Skeletal muscle cell (primary cell): ENCODE measurements around the gene CGB2.
"Not testable (repeated sequence)": the region's sequence is repeated elsewhere in the genome, so short reads cannot be mapped to it uniquely, and the experiment has no call there.

Source experiments
- DNase-seq: peaks from one replicate; pipeline ENCODE4 v3.0.0-alpha.2; 2010; ENCODE audit warnings: low read depth
- H3K4me3 ChIP-seq: 2 replicates; pipeline ENCODE4 v1.5.1; 2011; ENCODE audit warnings: low read depth, mild to moderate bottlenecking, control low read depth, low read length, moderate library complexity

Gene CGB2

GRCh38 chr19:49025599-49025998 is 6.1 kb upstream of the CGB2 start:
- DNase-seq, H3K4me3 ChIP-seq: not testable (repeated sequence)

GRCh38 chr19:49028686-49029085 is 3.0 kb upstream of the CGB2 start:
- DNase-seq, result not testable (repeated sequence)

DNA sequence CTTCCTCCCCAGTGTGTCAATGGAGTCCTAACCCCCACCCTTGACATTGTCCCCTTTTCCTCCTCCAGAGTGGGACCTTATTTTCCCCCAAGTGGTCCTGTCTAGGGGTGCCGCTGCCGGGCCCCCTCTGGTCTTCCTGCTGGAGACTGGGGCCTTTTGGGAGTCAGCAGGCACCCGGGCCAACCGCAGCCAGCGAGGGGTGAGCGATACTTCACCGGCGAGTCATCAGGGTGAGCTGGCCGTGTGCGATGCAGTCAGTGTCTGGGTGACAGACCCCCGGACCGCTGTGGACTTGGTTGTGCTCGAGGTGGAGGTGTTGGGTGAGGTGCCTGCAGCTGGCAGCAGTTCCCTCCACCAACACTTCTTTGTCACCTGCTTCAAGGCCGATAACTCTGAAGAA is 1.9 kb upstream of the CGB2 start:
- not testable (repeated sequence) for DNase-seq

More at GRCh38 chr19:49028686-49029085, 3.0 kb upstream of the CGB2 start:
- not testable (repeated sequence) for H3K4me3 ChIP-seq

GRCh38 chr19:49030323-49030722 is 1.4 kb upstream of the CGB2 start:
- not testable (repeated sequence) for DNase-seq, H3K4me3 ChIP-seq

More for the DNA sequence above, 1.9 kb upstream of the CGB2 start:
- H3K4me3 ChIP-seq, result not testable (repeated sequence)

- not testable (repeated sequence) for DNase-seq, H3K4me3 ChIP-seq
Measured at GRCh38 chr19:49036815-49037214, 5.1 kb downstream of the CGB2 start, which contains the start of gene CGB1. Gene CGB1 (minus strand): TSS chr19:49036895. CDS start chr19:49036711, 184 bp downstream.

- not testable (repeated sequence) for DNase-seq, H3K4me3 ChIP-seq
Measured at GRCh38 chr19:49038111-49038510, 6.4 kb downstream of the CGB2 start.

- DNase-seq, result not testable (repeated sequence)
Measured at GRCh38 chr19:49038557-49039276, 7.0 kb downstream of the CGB2 start.

DNA sequence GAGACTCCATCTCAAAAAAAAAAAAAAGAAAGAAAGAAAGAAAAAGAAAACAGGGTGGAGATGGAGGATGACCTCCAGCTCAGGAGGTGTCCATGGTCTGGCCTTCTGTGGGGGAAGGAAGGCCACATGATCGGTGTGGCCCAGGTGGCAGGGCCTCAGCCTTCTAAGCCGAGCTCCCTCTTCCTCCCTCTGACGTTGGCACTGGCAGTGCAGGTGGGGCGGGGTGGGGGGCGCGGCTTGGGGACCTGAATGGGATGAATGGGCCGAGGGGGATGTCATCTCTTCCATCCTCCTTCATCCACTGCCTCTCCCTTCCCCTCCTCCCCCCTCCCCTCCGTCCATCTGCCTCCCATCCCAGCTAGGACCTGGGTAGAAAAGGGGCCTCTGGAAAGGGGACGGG is 8.0 kb downstream of the CGB2 start:
- H3K4me3 ChIP-seq, DNase-seq: not testable (repeated sequence)

More at GRCh38 chr19:49038557-49039276, 7.0 kb downstream of the CGB2 start:
- not testable (repeated sequence) for H3K4me3 ChIP-seq

- DNase-seq, result no peak
- H3K4me3 ChIP-seq, result no peak overlapping the region
Measured at GRCh38 chr19:49042177-49042576, 10.5 kb downstream of the CGB2 start.

- not testable (repeated sequence) for H3K4me3 ChIP-seq, DNase-seq
Measured at GRCh38 chr19:49042666-49043065, 11.0 kb downstream of the CGB2 start.

DNA sequence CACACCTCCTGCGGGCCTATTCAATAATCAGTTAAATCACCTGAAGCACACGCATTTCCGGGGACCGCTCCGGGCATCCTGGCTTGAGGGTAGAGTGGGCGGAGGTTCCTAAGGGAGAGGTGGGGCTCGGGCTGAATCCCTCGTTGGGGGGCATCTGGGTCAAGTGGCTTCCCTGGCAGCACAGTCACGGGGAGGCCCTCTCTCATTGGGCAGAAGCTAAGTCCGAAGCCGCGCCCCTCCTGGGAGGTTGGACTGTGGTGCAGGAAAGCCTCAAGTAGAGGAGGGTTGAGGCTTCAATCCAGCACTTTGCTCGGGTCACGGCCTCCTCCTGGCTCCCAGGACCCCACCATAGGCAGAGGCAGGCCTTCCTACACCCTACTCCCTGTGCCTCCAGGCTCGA is 11.9 kb downstream of the CGB2 start, which contains the start of gene CGB5:
Gene CGB5, plus strand, starts transcription at position 301 of the 400 bp plus-strand sequence. CDS start 362 bp downstream, outside the sequence.
- not testable (repeated sequence) for DNase-seq, H3K4me3 ChIP-seq

DNA sequence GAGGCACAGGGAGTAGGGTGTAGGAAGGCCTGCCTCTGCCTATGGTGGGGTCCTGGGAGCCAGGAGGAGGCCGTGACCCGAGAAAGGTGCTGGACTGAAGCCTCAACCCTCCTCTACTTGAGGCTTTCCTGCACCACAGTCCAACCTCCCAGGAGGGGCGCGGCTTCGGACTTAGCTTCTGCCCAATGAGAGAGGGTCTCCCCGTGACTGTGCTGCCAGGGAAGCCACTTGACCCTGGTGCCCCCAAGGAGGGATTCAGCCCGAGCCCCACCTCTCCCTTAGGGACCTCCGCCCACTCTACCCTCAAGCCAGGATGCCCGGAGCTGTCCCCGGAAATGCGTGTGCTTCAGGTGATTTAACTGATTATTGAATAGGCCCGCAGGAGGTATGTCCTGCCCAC is 17.3 kb downstream of the CGB2 start, which contains the start of gene CGB8:
Gene CGB8, minus strand, starts transcription at position 101 of the 400 bp plus-strand sequence. CDS start 372 bp downstream, outside the sequence.
- not testable (repeated sequence) for H3K4me3 ChIP-seq, DNase-seq

GRCh38 chr19:49049834-49050233 is 18.1 kb downstream of the CGB2 start:
- H3K4me3 ChIP-seq, DNase-seq: not testable (repeated sequence)

DNA sequence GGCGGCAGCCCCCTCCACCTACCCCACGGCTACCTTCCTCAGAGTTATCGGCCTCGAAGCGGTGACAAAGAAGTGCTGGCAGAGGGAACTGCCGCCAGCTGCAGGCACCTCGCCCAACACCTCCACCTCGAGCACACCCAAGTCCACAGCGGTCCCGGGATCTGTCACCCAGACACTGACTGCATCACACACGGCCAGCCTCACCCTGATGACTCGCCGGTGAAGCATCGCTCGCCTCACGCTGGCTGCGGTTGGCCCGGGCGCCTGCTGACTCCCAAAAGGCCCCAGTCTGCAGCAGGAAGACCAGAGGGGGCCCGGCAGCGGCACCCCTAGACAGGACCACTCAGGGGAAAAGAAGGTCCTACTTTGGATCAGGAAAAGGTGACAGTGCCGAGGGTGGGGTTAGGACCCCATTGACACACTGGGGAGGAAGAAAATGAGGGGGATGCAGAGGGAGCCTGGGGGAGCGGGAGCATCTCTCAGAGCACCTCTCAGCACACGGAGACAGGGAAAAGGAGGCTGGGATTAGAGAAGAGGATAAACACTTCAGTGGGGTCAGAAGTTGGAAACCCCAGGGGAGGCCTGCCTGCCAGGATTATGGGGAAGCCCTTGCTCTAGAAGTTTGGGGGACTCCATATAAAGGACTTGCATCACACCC is 18.8 kb downstream of the CGB2 start:
- DNase-seq, H3K4me3 ChIP-seq: not testable (repeated sequence)

GRCh38 chr19:49056101-49056901 is 24.6 kb downstream of the CGB2 start:
- peak overlapping the region; percentile 58 for H3K4me3 ChIP-seq
- no peak for DNase-seq

DNA sequence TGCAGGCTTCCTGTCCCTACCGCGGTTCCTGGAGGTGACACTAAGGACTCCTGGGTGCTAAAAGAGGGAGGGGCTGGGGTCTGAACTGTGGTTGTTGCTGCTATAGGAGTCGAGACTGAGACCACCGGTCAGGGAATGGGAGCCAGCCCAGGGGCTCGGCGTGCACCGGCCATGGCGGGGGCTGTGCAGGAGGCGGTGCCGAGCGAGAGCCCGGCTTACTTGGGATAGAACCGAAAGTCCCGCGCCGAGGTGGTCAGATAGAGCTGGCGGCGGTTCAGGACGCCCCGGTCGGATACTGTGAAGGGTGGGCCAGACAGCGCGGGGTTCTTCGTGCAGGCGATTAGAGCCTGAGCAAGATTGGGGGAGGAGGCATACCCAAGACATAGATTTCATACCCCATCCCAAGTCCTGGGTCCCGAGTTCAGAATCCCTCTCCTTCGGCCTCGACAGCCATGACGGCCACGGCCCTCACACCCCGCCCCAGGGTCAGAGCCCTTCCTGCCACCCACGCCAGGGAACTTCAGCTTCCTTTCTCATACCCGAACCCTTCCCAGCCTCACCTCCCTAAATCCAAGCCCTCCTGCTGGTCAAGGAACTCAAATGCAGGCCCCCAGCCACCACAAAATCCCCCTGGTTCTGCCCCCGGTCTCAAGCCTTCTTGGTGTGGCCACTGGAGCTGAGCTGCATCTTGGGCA is 25.4 kb downstream of the CGB2 start:
- peak overlapping the region; percentile 58 for H3K4me3 ChIP-seq
- DNase-seq, result not testable (repeated sequence)

DNA sequence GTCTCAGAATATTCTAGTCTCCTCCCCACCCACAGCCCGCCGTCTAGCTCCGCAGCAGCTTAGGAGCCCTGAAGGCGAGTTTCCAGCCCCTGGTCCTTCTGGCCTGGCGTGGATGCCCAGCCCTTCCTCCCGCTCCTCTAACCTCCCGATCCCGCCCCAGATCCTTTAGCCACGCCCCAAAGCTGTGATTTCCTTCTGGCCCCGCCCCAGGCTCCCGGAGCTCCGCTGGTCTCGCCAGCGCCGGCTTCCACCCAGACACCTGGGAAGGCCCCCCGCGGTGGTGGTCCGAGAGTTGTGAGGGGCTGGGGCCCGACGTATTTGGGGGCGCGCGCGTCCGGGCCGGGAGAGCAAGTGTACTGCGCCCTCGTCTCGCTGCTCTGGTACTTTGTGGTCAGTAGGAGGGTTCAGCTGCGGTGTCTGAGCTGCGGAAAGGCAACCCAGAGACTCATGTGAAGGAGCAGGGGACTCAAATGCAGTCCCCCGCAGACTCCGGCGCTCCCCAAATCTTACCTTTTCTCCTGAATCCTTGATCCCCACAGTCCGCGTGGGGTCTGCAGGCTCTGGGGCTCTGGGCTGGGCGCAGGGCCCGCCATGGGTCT is 26.0 kb downstream of the CGB2 start, which contains the start of gene CGB7:
Gene CGB7, minus strand, starts transcription at position 114 of the 599 bp plus-strand sequence. CDS start 2,374 bp downstream, outside the sequence.
- peak within 1 kb of the TSS; percentile 58 for H3K4me3 ChIP-seq
- no peak for DNase-seq

DNA sequence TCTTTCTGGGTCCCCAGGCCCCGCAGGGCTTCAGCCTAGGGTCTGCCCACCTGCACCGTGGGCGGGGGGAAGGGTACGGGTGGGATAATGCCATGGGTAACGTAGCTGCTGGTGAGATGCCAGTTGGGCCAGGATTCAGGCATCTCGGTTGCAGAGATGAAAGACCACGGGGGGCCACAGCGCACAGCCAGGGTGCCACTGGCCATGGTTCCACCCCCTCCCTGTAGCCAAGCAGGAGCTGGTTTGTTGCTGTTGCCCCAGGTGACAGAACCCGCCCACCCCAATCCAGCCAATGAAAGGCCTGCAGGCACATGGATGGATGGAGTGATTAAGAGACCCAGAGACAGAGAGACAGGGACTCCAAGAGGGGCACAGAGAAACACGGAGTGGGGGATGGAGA is 26.9 kb downstream of the CGB2 start:
- DNase-seq, result no peak
- no peak overlapping the region for H3K4me3 ChIP-seq
